Esophagus mucosa (tissue), 1 donor: ENCODE results near the gene ITIH3. TPM values are rescaled to one million over a fixed set of nuclear protein-coding genes. Genes with fewer than 3 reads are reported as not detected.
A peak's percentile ranks its signal among the peaks of the same experiment; 100 is the strongest.
"Not testable (repeated sequence)": the region's sequence is repeated elsewhere in the genome, so short reads cannot be mapped to it uniquely, and the experiment has no call there.

Source experiments
- ATAC-seq: fragments of 200-7000 bp; cut with Tn5 transposase; one replicate; pipeline ENCODE4 v1.9.1; 2020
- total RNA-seq: library from RNA; stranded (reverse); gene quantifications from one replicate; pipeline ENCODE4 v1.2.4, GENCODE V29; 2023
- donor health status: DM: yes; HTN: yes; CAD: no.

The ITIH3 gene
- 0.12 TPM for total RNA-seq

- no peak for ATAC-seq
These were observed at the start of gene ITIH3 for GRCh38 chr3:52794612-52795099. TSS of gene ITIH3 (plus strand) at chr3:52794796. CDS start at chr3:52794804, 8 bp downstream.

- no peak for ATAC-seq
These were observed 42.4 kb upstream of the ITIH3 start for GRCh38 chr3:52752045-52752660.

GRCh38 chr3:52754373-52754772, 40.2 kb upstream of the ITIH3 start:
- ATAC-seq, result no peak

GRCh38 chr3:52756141-52756540, 38.5 kb upstream of the ITIH3 start:
- ATAC-seq, result no peak

- ATAC-seq, result no peak
These were observed 31.1 kb upstream of the ITIH3 start for GRCh38 chr3:52763466-52763865.

GRCh38 chr3:52769786-52770455, 24.7 kb upstream of the ITIH3 start:
- no peak for ATAC-seq

- peak; percentile 95 for ATAC-seq
These were observed 23.9 kb upstream of the ITIH3 start, which contains the start of gene NEK4 for GRCh38 chr3:52770496-52771333. TSS of gene NEK4 (minus strand) at chr3:52770940. CDS start at chr3:52770746, 194 bp downstream.

GRCh38 chr3:52771334-52771681, 23.3 kb upstream of the ITIH3 start:
- no peak for ATAC-seq

- no peak for ATAC-seq
These were observed 22.9 kb upstream of the ITIH3 start for GRCh38 chr3:52771702-52772101.

- ATAC-seq, result no peak
These were observed 21.1 kb upstream of the ITIH3 start for GRCh38 chr3:52773361-52774065.

- ATAC-seq, result no peak
These were observed 20.4 kb upstream of the ITIH3 start for GRCh38 chr3:52774066-52774713.

GRCh38 chr3:52774901-52775864, 19.4 kb upstream of the ITIH3 start:
- ATAC-seq, result no peak

GRCh38 chr3:52775877-52776276, 18.7 kb upstream of the ITIH3 start:
- peak; percentile 47 for ATAC-seq

GRCh38 chr3:52776486-52776885, 18.1 kb upstream of the ITIH3 start:
- not testable (repeated sequence) for ATAC-seq

GRCh38 chr3:52777127-52777958, 17.3 kb upstream of the ITIH3 start, which contains the start of gene ITIH1:
TSS of gene ITIH1 (plus strand) at chr3:52777599. CDS start at chr3:52777616, 17 bp downstream.
- no peak for ATAC-seq

- ATAC-seq, result no peak
These were observed 16.4 kb upstream of the ITIH3 start for GRCh38 chr3:52777959-52778805.

- ATAC-seq, result no peak
These were observed 15.4 kb upstream of the ITIH3 start for GRCh38 chr3:52779011-52779836.
